Psoas muscle (tissue), 8 donors: ENCODE measurements around the gene ANXA2. TPM values are rescaled to one million over a fixed set of nuclear protein-coding genes. Genes with fewer than 3 reads are reported as not detected.
A peak's percentile ranks its signal among the peaks of the same experiment; 100 is the strongest.

Experiments
- ATAC-seq, 4 donors: fragments of 200-7000 bp; cut with Tn5 transposase; one replicate each; pipeline ENCODE4 v1.9.1; 2020; ENCODE audit warnings: moderate library complexity in 3 of 4, mild to moderate bottlenecking in 2 of 4
- DNase-seq, 2 donors: peaks; one replicate each; pipeline ENCODE4 v3.0.0-alpha.2; 2020
- H3K27ac ChIP-seq: fragments of 200-600 bp; one replicate; pipeline ENCODE4 v1.8.0; 2022
- H3K27me3 ChIP-seq, 3 donors: fragments of 200-600 bp in 1 of 3; one replicate each; pipeline versions ENCODE4 v1.6.1 to v1.8.0; 2013 to 2022; ENCODE audit warnings: low read length in 2 of 3, mild to moderate bottlenecking in 2 of 3, moderate library complexity in 1 of 3; ENCODE audit not compliant: insufficient read depth in 3 of 3
- H3K36me3 ChIP-seq, 2 donors: fragments of 200-600 bp in 1 of 2; one replicate each; pipeline versions ENCODE4 v1.6.1 to v1.8.0; 2013 to 2022; ENCODE audit warnings: low read depth in 1 of 2, mild to moderate bottlenecking in 1 of 2, moderate library complexity in 1 of 2; ENCODE audit not compliant: insufficient read depth in 1 of 2
- H3K4me1 ChIP-seq: fragments of 200-600 bp; one replicate; pipeline ENCODE4 v1.8.0; 2022
- H3K4me3 ChIP-seq: fragments of 200-600 bp; one replicate; pipeline ENCODE4 v1.8.0; 2022; ENCODE audit warnings: mild to moderate bottlenecking
- H3K9me3 ChIP-seq: fragments of 200-600 bp; one replicate; pipeline ENCODE4 v1.8.0; 2022
- CTCF ChIP-seq: fragments of 200-600 bp; IDR thresholded peaks from one replicate; pipeline ENCODE4 v1.8.0; 2022; ENCODE audit warnings: antibody characterized with exemption
- WGBS, 3 donors: extraction: QIAGEN DNeasy Blood & Tissue Kit; methylation state at CpG; one replicate each; pipeline versions ENCODE4 v1.1.6 to v1.1.7; 2013; 5-methylcytosine and 5-hydroxymethylcytosine counted together
- intact Hi-C, 2 donors: fragments of 100-400 bp; cut with DNase I; formaldehyde crosslinking; loops; one replicate each; pipeline versions ENCODE4 v1.11.0 to v1.14.2; 2022
- polyA plus RNA-seq, 3 donors: library from polyadenylated mRNA; stranded (reverse); fragments of 200-250 nt; gene quantifications; one replicate each; pipeline ENCODE4 v1.2.3, GENCODE V29; 2013
- total RNA-seq, 4 donors: library from RNA; stranded (reverse); fragmentation: NEBNext Ultra II Directional in 2 of 4; extraction: Animal tissue kit (Norgen Biotek cat#: 25700) in 2 of 4; gene quantifications; one replicate each; pipeline versions ENCODE4 v1.2.1 to v1.2.4, GENCODE V29; 2021 to 2023
- donor health status: healthy with polysubstance abuse.
- donor health status: DM: no; HTN: no; CAD: no; lungs with moderate emphysema.
- donor health status: Bipolar disorder and iron deficiency.
- donor health status: healthy.
- donor health status: DM: yes; HTN: yes; CAD: no.
- donor health status: DM: no; HTN: no; CAD: no.
- donor health status: DM: no; HTN: no; CAD: no.
- donor health status: DM: yes; HTN: yes; CAD: no.

The ANXA2 gene
- total and polyA plus RNA-seq, 7 donors: 140 to 2,117 (median 350) TPM

GRCh38 chr15:60358935-60359682, 38.7 kb downstream of the ANXA2 start:
- 28 to 49% (median 29%) methylated on average over 10 of the region's 10 CpGs for WGBS, 3 donors
- Histone ChIP-seq H3K4me1 (peaks cover 49% of the 10 kb centered on the region), H3K27ac (peak overlapping the region; percentile 87), H3K4me3 (peak overlapping the region; percentile 42), H3K9me3 (no peaks in the 10 kb centered on the region), H3K36me3 (peaks cover 32 to 100% of the 10 kb centered on the region in 2 donors), H3K27me3 (no peaks in the 10 kb centered on the region)
- TF ChIP-seq CTCF: no peak
- ATAC-seq (peak; percentile 72 to 82 (median 78)), DNase-seq (no peak)
- intact Hi-C loops: loop anchor here in 1 of 2 donors (2.0 kb wide), 1 partner anchor 84 kb away; no protein-coding TSS in a partner anchor

- H3K9me3 ChIP-seq: no peaks in the 10 kb centered on the region
- no peaks in the 10 kb centered on the region for H3K27me3 ChIP-seq
- H3K4me1 ChIP-seq: peaks cover 26% of the 10 kb centered on the region
- WGBS, 3 donors: 76 to 87% (median 77%) methylated on average over 4 of the region's 4 CpGs
- no peak for DNase-seq
- TF ChIP-seq CTCF: no peak
- ATAC-seq: no peak
- intact Hi-C loops: no loop called here
- no peak overlapping the region for H3K4me3 ChIP-seq
- no peak overlapping the region for H3K27ac ChIP-seq
- H3K36me3 ChIP-seq: peaks cover 40 to 100% of the 10 kb centered on the region in 2 donors
Measured at GRCh38 chr15:60356832-60357231, 41.0 kb downstream of the ANXA2 start.

GRCh38 chr15:60355148-60355857, 42.5 kb downstream of the ANXA2 start:
- Histone ChIP-seq H3K27me3 (no peaks in the 10 kb centered on the region), H3K27ac (no peak overlapping the region), H3K4me1 (peaks cover 23% of the 10 kb centered on the region), H3K9me3 (no peaks in the 10 kb centered on the region), H3K4me3 (no peak overlapping the region), H3K36me3 (peaks cover 40 to 100% of the 10 kb centered on the region in 2 donors)
- DNase-seq (no peak), ATAC-seq (no peak)
- 85 to 88% (median 86%) methylated on average over 10 of the region's 10 CpGs for WGBS, 3 donors
- intact Hi-C loops: no loop called here
- no peak for TF ChIP-seq CTCF

GRCh38 chr15:60353245-60353920, 44.4 kb downstream of the ANXA2 start:
- H3K27me3 ChIP-seq: no peaks in the 10 kb centered on the region
- ATAC-seq: no peak
- DNase-seq: no peak
- peaks cover 34 to 96% of the 10 kb centered on the region in 2 donors for H3K36me3 ChIP-seq
- H3K27ac ChIP-seq: no peak overlapping the region
- intact Hi-C loops: loop anchor here in 1 of 2 donors (5.0 kb wide), 1 partner anchor 104 kb away; no protein-coding TSS in a partner anchor
- 59 to 95% (median 81%) methylated on average over 5 of the region's 5 CpGs for WGBS, 3 donors
- no peak overlapping the region for H3K4me3 ChIP-seq
- TF ChIP-seq CTCF: no peak
- H3K9me3 ChIP-seq: no peaks in the 10 kb centered on the region
- peaks cover 5% of the 10 kb centered on the region for H3K4me1 ChIP-seq
